Measurements from ENCODE around the gene ATF6.

ATF6 gene

DNA sequence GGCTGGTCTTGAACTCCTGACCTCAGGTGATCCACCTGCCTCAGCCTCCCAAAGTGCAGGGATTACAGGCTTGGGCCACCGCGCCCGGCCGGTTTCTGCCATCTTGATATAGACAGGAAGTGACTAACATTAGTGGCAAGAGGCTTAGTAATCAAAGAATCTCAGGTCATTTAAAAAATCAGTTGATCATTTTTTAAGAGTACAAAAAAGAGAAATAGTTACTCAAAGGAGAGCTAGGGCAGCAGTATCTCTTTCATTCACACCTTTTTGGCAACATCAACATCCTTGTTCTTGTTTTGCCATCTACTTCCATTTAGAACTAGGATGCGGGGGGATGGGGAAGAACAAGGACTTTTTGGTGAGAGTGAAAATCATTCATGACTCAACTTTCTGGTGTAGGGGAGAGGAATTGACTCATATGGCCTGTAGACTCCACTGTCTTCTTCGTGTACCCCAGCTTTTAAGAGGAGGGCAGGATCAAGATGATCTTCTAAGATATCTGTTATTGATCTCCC, 36.0 kb upstream of the ATF6 start:
- Histone ChIP-seq H3K36me3 (ENCODE audit: control insufficient read depth, low read length) (no peaks in the 10 kb centered on the region), H3K27me3 (ENCODE audit: control insufficient read depth, low read length) (no peaks in the 10 kb centered on the region), H3K4me1 (ENCODE audit: control insufficient read depth, low read length) (peaks cover 33% of the 10 kb centered on the region), H3K79me2 (ENCODE audit: control insufficient read depth, low read length) (peaks cover 14% of the 10 kb centered on the region), H3K4me2 (ENCODE audit: low read length) (no peak overlapping the region), H3K4me3 (ENCODE audit: low read length) (no peak overlapping the region), H3F3A (ENCODE audit: control insufficient read depth, insufficient read depth) (peaks cover 8% of the 10 kb centered on the region), H3K27ac (ENCODE audit: low read depth, low read length) (no peak overlapping the region), H3K9me2 (replicated peaks; ENCODE audit: control insufficient read depth, low read length) (no peaks in the 10 kb centered on the region), H4K20me1 (ENCODE audit: control insufficient read depth, insufficient read depth, low read depth, low read length) (no peaks in the 10 kb centered on the region), H3K9me3 (ENCODE audit: control insufficient read depth, insufficient read depth, low read length) (no peaks in the 10 kb centered on the region)
- no peak for TF ChIP-seq EZH2phosphoT487 (IDR thresholded peaks at IDR 0.05; ENCODE audit: borderline replicate concordance, low read length)
- TF ChIP-seq, protein P1, sequence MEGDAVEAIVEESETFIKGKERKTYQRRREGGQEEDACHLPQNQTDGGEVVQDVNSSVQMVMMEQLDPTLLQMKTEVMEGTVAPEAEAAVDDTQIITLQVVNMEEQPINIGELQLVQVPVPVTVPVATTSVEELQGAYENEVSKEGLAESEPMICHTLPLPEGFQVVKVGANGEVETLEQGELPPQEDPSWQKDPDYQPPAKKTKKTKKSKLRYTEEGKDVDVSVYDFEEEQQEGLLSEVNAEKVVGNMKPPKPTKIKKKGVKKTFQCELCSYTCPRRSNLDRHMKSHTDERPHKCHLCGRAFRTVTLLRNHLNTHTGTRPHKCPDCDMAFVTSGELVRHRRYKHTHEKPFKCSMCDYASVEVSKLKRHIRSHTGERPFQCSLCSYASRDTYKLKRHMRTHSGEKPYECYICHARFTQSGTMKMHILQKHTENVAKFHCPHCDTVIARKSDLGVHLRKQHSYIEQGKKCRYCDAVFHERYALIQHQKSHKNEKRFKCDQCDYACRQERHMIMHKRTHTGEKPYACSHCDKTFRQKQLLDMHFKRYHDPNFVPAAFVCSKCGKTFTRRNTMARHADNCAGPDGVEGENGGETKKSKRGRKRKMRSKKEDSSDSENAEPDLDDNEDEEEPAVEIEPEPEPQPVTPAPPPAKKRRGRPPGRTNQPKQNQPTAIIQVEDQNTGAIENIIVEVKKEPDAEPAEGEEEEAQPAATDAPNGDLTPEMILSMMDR (IDR thresholded peaks at IDR 0.05; ENCODE audit: low read depth, low read length, poor library complexity, severe bottlenecking), result no peak

DNA sequence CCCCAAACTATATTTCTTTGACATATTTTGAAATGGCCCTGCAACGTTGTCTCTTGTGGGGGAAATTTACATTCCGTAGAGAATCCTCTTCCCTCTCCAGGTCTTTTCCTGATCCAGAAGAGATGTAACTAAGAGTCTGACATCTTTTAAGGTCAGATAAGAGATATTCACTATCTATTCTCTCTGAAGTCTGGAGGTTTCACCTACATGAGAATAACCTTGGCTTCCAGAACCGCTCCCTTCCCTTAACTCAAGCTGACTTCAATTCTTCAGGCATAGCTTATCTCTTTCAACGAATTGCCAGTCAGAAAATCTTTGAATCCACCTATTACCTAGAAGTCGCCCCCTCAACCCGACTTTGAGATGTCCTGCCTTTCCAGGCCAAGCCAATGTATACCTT, 34.9 kb upstream of the ATF6 start:
- Histone ChIP-seq H3F3A (ENCODE audit: control insufficient read depth, insufficient read depth) (peaks cover 8% of the 10 kb centered on the region), H3K36me3 (ENCODE audit: control insufficient read depth, low read length) (no peaks in the 10 kb centered on the region), H3K9me3 (ENCODE audit: control insufficient read depth, insufficient read depth, low read length) (no peaks in the 10 kb centered on the region), H3K4me1 (ENCODE audit: control insufficient read depth, low read length) (peaks cover 31% of the 10 kb centered on the region), H4K20me1 (ENCODE audit: control insufficient read depth, insufficient read depth, low read depth, low read length) (no peaks in the 10 kb centered on the region), H3K79me2 (ENCODE audit: control insufficient read depth, low read length) (peaks cover 9% of the 10 kb centered on the region), H3K27me3 (ENCODE audit: control insufficient read depth, low read length) (no peaks in the 10 kb centered on the region), H3K4me2 (ENCODE audit: low read length) (no peak overlapping the region), H3K4me3 (ENCODE audit: low read length) (no peak overlapping the region), H3K27ac (ENCODE audit: low read depth, low read length) (no peak overlapping the region), H3K9me2 (replicated peaks; ENCODE audit: control insufficient read depth, low read length) (no peaks in the 10 kb centered on the region)
- TF ChIP-seq, protein P1 (IDR thresholded peaks at IDR 0.05; ENCODE audit: low read depth, low read length, poor library complexity, severe bottlenecking), result no peak
- TF ChIP-seq EZH2phosphoT487 (IDR thresholded peaks at IDR 0.05; ENCODE audit: borderline replicate concordance, low read length), result no peak

DNA sequence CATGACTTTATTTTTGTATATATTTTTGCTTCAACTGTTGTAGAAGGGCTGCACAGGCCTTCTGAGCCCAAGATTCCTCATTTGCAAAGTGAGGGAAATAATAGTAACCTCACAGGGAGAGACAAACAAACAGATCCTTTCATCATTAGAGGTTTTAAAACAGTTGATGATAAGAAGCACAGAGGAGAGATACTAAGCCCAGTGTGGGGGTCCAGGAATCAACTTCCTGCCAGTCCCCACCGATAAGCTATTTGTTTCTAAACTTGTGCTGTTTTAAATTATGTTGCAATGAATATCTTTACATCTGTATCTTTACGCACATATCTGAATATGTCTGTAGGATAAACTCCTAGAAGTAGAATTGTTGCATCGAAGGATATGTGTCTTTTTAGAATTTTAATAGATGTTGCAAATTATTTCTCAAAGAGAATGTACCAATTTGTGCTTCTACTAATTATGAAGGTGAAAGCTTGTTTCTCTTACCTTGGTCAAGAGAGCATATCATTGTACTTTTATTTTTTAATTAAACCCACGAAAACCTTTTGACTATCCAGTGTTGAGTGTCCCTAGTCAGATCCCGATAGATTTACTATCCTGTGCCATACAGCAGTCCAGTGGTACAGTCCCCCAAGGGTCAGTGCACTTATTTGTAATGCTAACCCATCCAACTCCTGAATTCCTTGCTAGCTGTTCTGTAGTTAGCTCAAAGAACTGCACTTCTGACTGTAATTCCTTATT, 34.0 kb upstream of the ATF6 start:
- TF ChIP-seq EZH2phosphoT487 (IDR thresholded peaks at IDR 0.05; ENCODE audit: borderline replicate concordance, low read length), result no peak
- TF ChIP-seq, protein P1 (IDR thresholded peaks at IDR 0.05; ENCODE audit: low read depth, low read length, poor library complexity, severe bottlenecking), result no peak
- H3K36me3 ChIP-seq (ENCODE audit: control insufficient read depth, low read length), result no peaks in the 10 kb centered on the region
- peaks cover 3% of the 10 kb centered on the region for H3K79me2 ChIP-seq (ENCODE audit: control insufficient read depth, low read length)
- H3K4me3 ChIP-seq (ENCODE audit: low read length), result no peak overlapping the region
- no peaks in the 10 kb centered on the region for H4K20me1 ChIP-seq (ENCODE audit: control insufficient read depth, insufficient read depth, low read depth, low read length)
- H3K9me3 ChIP-seq (ENCODE audit: control insufficient read depth, insufficient read depth, low read length), result no peaks in the 10 kb centered on the region
- no peaks in the 10 kb centered on the region for H3K27me3 ChIP-seq (ENCODE audit: control insufficient read depth, low read length)
- peaks cover 37% of the 10 kb centered on the region for H3K4me1 ChIP-seq (ENCODE audit: control insufficient read depth, low read length)
- H3F3A ChIP-seq (ENCODE audit: control insufficient read depth, insufficient read depth), result peaks cover 9% of the 10 kb centered on the region
- H3K27ac ChIP-seq (ENCODE audit: low read depth, low read length), result no peak overlapping the region
- no peak overlapping the region for H3K4me2 ChIP-seq (ENCODE audit: low read length)
- H3K9me2 ChIP-seq (replicated peaks; ENCODE audit: control insufficient read depth, low read length), result no peaks in the 10 kb centered on the region

Measured in DOHH2 (cell line).